Measurements from ENCODE around the gene SDHAF4.

Gene SDHAF4

DNA sequence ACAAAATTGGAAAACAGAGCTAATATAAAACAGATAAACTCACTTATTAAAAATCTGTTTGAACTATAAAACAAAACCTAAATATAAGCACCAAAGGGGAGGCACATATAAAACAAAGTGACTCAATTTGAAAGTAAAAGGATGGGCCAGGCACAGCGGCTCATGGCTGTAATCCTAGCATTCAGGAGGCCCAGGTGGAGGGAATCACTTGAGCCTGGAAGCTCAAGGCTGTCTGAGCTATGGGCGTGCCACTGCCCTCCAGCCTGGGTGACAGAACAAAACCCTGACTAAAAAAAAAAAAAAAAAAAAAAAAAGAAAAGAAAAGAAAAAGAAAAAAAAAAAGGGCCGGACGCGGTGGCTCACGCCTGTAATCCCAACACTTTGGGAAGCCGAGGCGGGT is 69.9 kb downstream of the SDHAF4 start:
- no peak for DNase-seq (ENCODE audit: low read depth)
- TF ChIP-seq, protein P1, sequence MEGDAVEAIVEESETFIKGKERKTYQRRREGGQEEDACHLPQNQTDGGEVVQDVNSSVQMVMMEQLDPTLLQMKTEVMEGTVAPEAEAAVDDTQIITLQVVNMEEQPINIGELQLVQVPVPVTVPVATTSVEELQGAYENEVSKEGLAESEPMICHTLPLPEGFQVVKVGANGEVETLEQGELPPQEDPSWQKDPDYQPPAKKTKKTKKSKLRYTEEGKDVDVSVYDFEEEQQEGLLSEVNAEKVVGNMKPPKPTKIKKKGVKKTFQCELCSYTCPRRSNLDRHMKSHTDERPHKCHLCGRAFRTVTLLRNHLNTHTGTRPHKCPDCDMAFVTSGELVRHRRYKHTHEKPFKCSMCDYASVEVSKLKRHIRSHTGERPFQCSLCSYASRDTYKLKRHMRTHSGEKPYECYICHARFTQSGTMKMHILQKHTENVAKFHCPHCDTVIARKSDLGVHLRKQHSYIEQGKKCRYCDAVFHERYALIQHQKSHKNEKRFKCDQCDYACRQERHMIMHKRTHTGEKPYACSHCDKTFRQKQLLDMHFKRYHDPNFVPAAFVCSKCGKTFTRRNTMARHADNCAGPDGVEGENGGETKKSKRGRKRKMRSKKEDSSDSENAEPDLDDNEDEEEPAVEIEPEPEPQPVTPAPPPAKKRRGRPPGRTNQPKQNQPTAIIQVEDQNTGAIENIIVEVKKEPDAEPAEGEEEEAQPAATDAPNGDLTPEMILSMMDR (IDR thresholded peaks at IDR 0.05; ENCODE audit: control insufficient read depth, extremely low read depth, insufficient read depth) = no peak

DNA sequence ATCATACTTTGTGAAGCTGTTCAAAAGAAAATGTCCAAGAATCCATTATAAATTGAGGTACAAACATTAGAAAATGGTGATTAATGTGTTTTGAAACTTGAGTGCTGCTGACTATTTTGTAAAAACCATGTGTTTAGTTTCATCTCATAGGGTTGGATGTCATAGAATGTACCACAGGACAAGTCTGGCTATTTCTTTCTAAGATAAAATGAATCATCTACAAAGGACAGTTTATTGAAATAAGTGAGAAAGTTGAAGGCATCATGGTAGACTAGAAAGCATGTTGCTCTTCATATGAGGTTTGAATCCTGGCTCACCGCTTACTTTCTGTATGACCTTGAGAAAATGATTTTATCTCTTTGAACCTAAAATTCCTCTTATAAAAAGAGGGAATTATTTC is 71.7 kb downstream of the SDHAF4 start:
- TF ChIP-seq, protein P1 (IDR thresholded peaks at IDR 0.05; ENCODE audit: control insufficient read depth, extremely low read depth, insufficient read depth) = no peak
- DNase-seq (ENCODE audit: low read depth) = no peak
- H3K4me3 ChIP-seq (ENCODE audit: low read depth, low read length) = no peak overlapping the region

More for the DNA sequence above, 69.9 kb downstream of the SDHAF4 start:
- H3K4me3 ChIP-seq (ENCODE audit: low read depth, low read length) = no peak overlapping the region
